C4-2B (cell line): ENCODE measurements around the gene MEG3.

Source experiments
- H3K27ac ChIP-seq: fragments of 450-650 bp; 2 replicates; pipeline ENCODE4 v1.5.1; 2017
- CTCF ChIP-seq: fragments of 450-650 bp; conservative IDR thresholded peaks from 2 replicates; pipeline ENCODE4 v1.5.1; 2017; ENCODE audit warnings: mild to moderate bottlenecking
- ZFX ChIP-seq: fragments of 450-650 bp; IDR thresholded peaks from 2 replicates; pipeline ENCODE4 v1.6.1; 2017

MEG3 gene

GRCh38 chr14:100807496-100807895 lies 18.4 kb upstream of the MEG3 start:
- TF ChIP-seq CTCF (no peak), ZFX (no peak)
- no peak overlapping the region for H3K27ac ChIP-seq

- H3K27ac ChIP-seq = no peak overlapping the region
- TF ChIP-seq ZFX (no peak), CTCF (no peak)
Measured at GRCh38 chr14:100807979-100808734, 17.8 kb upstream of the MEG3 start.

- no peak overlapping the region for H3K27ac ChIP-seq
- TF ChIP-seq ZFX (no peak), CTCF (no peak)
Measured at GRCh38 chr14:100810435-100810834, 15.5 kb upstream of the MEG3 start.

- H3K27ac ChIP-seq = no peak overlapping the region
- TF ChIP-seq ZFX = no peak
- TF ChIP-seq CTCF = no peak
Measured at GRCh38 chr14:100810861-100811461, 15.0 kb upstream of the MEG3 start.

GRCh38 chr14:100813291-100813690 lies 12.6 kb upstream of the MEG3 start:
- no peak overlapping the region for H3K27ac ChIP-seq
- no peak for TF ChIP-seq ZFX
- no peak for TF ChIP-seq CTCF

GRCh38 chr14:100815478-100816285 lies 10.2 kb upstream of the MEG3 start:
- H3K27ac ChIP-seq = no peak overlapping the region
- no peak for TF ChIP-seq CTCF
- no peak for TF ChIP-seq ZFX
